ENCODE data around the gene PPP1R14C.

PPP1R14C gene

DNA sequence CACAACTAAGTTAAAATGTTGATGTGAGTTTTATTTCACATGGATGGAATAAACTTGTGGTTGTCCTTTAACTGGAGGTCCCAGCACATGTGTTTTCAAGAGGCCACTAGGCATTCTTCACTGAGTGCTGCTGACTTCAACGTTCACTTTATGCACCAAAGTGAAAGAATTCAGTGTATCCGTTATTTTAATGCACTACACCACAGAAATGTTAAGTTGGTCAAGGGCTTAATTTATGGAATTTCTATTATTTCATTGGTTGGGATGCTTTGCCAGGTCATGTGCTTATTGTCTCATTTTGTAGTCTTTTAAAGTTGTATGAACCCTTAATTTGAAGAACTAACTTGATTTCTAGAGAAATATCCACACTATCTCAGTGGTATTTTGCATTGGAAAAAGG, 106.4 kb downstream of the PPP1R14C start:
- DNase-seq (ENCODE audit: low spot score) = no peak

DNA sequence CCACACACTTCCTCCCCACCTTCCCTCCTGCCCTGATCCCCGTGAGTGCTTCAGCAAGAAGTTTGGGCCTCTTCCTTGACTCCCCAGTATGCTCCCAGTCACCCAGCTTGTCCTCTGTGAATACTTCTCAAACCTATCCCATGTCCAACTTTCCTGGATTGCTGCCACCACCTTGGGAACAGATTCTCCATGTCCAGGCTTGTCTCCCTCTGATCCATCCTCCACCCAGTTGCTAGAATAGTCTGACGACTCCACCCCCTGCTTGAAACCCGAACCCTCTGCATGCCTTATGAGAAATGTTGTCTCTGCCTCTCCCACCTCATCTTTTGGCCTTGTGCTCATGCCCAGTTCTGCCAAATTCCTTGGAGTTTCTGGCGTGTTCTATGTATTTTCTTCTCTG, 108.0 kb downstream of the PPP1R14C start:
- DNase-seq (ENCODE audit: low spot score) = peak; percentile 89

- DNase-seq (ENCODE audit: low spot score) = no peak
Observed at GRCh38 chr6:150251566-150252186, 108.8 kb downstream of the PPP1R14C start.

- DNase-seq (ENCODE audit: low spot score) = no peak
Observed at GRCh38 chr6:150252714-150253444, 110.0 kb downstream of the PPP1R14C start.

GRCh38 chr6:150253489-150253888, 110.6 kb downstream of the PPP1R14C start:
- no peak for DNase-seq (ENCODE audit: low spot score)

GRCh38 chr6:150254770-150255169, 111.9 kb downstream of the PPP1R14C start:
- no peak for DNase-seq (ENCODE audit: low spot score)

- DNase-seq (ENCODE audit: low spot score) = no peak
Observed at GRCh38 chr6:150255840-150256239, 113.0 kb downstream of the PPP1R14C start.

DNA sequence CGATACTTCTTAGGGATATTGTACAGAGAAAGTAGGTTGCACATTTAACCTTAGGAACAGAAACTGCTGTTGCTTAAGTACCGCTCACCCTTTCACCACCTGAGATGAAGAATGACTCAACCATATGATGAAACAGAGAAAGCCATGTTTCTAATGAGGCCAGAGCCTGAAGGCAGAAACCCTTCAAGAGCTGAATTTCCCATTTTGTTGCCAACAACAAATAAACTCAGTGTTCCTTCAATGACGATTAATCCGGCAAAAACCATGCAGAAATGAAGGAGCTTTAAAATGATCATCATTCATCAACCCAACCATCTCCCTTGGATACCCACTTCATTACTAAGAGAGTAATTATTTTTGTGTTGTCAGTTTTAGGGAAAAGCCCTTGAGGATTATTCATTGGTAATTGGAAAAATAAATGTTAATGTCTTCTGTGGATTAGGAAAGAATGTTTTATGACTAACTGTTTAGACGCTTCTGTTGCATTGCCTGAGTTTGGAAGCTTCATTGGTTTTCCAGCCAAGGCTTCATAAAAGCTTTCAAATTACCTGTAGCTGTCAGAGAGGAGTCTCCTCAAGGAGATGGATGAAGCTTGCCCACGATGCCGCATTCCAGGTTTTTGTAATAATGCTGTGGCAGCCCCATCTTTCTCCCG, 113.9 kb downstream of the PPP1R14C start:
- DNase-seq (ENCODE audit: low spot score) = peak; percentile 49

DNA sequence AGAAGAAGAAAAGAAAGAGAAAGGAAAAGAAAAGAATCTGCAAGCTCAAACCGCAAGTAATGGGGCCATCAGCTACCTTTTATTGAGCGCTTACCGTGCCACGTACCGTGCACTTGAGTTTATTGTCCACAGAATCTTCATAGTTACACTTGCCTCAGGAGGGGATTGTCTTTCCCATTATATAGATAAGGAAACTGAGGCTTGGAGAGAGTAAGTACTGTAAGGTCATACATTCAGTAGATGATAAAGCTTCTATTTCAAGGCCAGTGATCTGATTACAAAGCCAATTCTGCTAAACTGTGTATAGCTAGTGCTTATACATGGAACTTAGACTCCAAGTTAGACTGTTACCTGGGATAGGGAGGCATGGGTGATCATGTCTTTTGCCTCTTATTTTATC, 115.5 kb downstream of the PPP1R14C start:
- DNase-seq (ENCODE audit: low spot score) = no peak

DNA sequence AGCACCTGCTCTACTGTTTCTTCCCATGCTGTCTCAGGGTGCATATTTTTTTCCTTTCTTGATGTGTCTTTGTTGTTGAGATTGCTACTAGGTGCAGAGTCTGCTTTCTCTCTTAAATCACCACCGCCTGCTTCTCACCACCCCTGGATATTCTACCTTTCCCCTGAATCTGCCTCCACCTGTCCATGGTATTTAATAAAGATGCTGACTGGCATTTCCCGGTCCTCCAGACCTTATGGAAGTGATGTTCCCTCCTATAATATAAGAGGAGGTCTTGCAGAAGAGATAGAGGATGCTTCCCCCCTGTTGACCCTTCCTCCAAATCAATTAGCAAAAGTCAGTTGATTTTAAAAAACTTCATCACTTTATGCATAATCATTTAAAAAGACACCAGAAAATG, 118.1 kb downstream of the PPP1R14C start:
- DNase-seq (ENCODE audit: low spot score) = no peak

DNA sequence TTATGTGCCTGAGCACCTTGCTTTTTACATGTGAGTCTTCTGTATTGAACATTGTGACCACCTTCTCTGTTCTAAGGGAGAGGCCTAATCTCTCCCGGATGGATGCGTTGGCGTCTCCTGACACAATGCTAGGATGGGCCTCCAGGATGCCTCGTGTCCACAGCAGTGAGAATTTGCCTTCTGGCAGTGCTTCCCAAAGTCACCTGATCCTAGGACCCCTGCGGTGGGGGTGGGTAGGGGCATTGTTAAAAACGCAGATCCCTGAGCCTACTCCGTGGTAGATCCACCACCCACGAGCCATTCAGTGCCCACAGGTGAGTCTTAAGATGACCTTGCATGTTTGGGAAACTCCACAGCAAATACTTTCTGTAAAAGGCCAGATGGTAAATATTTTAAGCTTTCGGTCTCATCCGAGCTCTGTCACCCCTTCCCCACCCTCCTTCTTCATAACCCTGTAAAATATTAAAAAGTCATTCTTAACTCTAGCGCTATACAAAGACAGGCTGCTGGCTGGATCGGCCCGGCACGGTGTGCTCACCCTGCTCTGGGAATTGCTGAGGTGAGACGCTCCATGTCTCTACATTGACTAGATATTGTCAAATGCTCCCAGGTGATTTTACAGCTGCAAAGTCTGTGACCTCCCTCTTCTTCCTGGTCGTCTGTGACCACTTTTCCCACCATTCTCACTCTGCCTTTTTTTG, 119.3 kb downstream of the PPP1R14C start:
- no peak for DNase-seq (ENCODE audit: low spot score)

- DNase-seq (ENCODE audit: low spot score) = no peak
Observed at GRCh38 chr6:150263765-150264404, 121.0 kb downstream of the PPP1R14C start.

DNA sequence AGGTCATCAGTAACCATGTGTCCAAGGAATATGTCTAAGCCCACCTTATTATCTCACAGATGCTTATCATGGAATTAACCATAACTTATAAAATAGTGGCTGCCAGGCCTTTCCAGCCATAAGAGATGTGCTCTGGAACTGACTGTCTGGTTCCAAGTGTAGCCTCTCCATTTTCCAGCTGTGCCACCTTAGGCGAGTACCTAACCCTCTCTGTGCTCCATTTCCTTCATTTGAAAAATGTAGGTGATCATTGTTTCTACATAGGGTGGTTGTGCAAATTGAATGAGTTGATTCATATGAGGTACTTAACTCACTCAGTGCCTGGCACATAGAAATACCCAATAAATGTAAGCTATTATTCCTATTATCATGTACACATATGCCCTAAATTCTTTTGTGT, 123.5 kb downstream of the PPP1R14C start:
- no peak for DNase-seq (ENCODE audit: low spot score)

DNA sequence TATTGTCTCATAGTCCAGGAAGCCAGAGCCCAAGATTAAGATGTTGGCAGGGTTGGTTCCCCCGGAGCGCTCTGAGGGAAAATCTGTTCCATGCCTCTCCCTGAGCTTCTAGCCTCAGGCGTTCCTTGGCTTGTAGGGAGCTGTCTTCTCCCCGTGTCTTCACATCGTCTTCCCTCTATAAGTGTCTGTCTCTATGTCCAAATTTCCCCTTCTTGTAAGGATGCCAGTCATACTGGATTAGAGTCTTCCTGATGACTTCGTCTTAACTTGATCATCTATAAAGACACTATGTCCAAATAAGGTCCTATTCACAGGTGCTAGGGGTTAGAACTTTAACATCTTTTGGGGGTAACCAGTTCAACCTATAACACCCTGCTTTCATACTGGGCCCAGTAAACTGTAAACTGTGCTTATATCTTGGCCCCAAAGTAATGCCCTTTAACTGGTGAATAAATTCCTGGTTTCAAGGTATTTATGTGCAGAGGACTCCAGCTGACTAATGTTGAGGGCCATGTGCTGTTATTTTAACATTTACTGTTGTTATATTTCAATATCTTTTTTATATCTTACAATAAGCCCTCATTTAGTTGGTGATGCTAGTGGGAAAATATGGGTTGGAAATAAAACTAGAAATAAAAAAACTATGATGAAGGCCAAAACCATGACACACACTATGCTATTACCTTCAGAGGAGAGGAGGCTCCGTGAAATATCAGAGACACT, 124.3 kb downstream of the PPP1R14C start:
- no peak for DNase-seq (ENCODE audit: low spot score)

DNA sequence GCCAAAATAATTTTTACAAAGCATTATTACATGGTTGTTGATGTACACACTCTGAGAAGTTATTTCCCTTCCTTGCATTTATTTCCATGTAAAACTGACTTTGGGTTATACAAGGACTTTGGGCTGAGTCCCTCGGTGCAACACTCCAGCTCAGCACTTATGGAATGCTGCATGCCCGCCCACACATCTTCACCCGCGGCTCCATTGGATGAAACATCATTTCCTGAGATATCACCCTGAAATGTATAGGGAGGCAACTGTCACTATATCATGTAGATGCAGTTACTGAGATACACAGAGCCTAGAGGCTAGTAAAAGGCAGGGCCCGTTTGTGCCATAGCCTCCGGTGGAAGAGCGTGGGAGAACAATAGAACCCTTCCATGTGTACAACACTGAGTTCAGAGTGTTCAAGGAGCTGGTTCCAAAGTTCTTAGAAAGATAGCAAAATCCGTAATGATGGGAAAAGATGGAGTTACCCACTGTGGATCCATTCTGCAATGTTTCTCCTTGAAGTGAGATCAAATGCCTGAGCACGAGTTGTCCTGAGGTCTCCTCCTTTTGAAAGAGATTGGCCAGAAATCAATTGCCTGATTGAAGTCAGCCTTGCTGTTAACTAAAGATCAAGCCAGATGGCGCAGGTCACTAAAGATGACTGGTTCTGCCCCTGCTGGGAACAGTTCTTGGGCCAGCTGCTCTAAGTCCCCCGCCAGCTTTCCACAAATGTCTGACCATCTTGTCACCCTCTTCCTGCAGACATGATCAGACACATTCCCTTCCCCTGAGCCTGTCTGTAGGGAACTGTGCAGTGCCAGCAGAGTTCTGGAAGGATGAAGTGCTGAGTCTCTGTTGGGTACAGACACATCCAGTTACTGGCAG, 125.1 kb downstream of the PPP1R14C start:
- peak; percentile 78 for DNase-seq (ENCODE audit: low spot score)

- no peak for DNase-seq (ENCODE audit: low spot score)
Observed at GRCh38 chr6:150269130-150269856, 126.4 kb downstream of the PPP1R14C start.

- peak; percentile 31 for DNase-seq (ENCODE audit: low spot score)
Observed at GRCh38 chr6:150269857-150270223, 127.0 kb downstream of the PPP1R14C start.

DNA sequence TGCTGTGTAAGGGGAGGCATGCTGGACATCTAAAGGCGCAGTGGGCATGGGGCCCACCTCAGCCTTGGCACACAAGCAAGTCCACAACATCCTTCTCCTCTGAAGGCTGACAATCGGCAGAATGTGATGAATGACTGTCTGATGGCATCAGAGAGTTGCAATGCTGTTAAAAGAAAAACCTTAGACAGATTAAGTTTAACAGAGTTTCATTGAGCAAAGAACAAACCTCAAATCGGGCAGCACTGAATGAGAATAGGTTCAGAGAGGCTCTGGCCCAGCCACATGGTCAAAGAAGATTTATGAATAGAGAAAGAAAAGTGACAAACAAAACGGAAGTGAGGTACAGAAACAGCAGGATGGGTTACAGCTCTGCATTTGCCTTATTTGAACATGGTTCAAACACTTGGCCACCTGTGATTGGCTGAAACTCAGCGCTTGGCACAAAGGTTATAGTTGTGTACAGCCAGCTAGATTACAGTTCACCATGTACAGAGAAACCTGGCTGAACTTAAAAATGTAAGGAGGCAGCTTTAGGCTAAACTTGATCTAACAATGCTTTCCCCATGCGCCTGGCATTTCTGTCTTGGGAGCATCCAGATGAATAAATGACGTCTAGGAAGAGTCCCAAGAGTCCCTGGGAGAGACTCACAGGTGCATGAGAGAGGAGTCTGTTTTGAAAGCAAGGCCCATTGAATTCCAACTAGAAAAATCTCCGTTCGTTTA, 127.6 kb downstream of the PPP1R14C start:
- DNase-seq (ENCODE audit: low spot score) = no peak

- DNase-seq (ENCODE audit: low spot score) = no peak
Observed at GRCh38 chr6:150271172-150271500, 128.3 kb downstream of the PPP1R14C start.

Measured in GM03348 (cell line).